ENCODE data around the gene EFHD2.
A peak's percentile ranks its signal among the peaks of the same experiment; 100 is the strongest.
"Not testable (repeated sequence)": the region's sequence is repeated elsewhere in the genome, so short reads cannot be mapped to it uniquely, and the experiment has no call there.

The EFHD2 gene

GRCh38 chr1:15430787-15431570, 21.3 kb downstream of the EFHD2 start:
- peak; percentile 86 for DNase-seq (ENCODE audit: low spot score)

DNA sequence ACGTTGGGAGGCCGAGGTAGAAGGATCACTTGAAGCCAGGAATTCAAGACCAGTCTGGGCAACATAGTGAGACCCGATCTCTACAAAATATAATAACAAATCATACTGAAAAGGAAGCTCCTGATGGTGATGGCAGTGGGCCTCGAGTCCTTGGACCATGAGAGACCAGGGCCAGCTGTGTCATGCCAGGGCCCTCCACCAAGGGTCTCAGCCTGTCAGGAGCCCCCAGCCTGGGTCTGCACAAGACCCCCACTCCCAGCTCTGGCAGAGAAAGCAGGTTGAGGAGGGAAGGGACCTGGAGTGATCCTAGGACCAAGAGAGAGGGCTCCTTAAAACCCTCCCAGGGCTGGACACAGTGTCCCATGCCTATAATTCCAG, 21.9 kb downstream of the EFHD2 start:
- DNase-seq (ENCODE audit: low spot score), result no peak

- DNase-seq (ENCODE audit: low spot score), result no peak
These were observed 22.6 kb downstream of the EFHD2 start for GRCh38 chr1:15432324-15432723.

- DNase-seq (ENCODE audit: low spot score), result no peak
These were observed 23.8 kb downstream of the EFHD2 start for GRCh38 chr1:15433471-15433870.

GRCh38 chr1:15434739-15435138, 25.1 kb downstream of the EFHD2 start:
- not testable (repeated sequence) for DNase-seq (ENCODE audit: low spot score)

DNA sequence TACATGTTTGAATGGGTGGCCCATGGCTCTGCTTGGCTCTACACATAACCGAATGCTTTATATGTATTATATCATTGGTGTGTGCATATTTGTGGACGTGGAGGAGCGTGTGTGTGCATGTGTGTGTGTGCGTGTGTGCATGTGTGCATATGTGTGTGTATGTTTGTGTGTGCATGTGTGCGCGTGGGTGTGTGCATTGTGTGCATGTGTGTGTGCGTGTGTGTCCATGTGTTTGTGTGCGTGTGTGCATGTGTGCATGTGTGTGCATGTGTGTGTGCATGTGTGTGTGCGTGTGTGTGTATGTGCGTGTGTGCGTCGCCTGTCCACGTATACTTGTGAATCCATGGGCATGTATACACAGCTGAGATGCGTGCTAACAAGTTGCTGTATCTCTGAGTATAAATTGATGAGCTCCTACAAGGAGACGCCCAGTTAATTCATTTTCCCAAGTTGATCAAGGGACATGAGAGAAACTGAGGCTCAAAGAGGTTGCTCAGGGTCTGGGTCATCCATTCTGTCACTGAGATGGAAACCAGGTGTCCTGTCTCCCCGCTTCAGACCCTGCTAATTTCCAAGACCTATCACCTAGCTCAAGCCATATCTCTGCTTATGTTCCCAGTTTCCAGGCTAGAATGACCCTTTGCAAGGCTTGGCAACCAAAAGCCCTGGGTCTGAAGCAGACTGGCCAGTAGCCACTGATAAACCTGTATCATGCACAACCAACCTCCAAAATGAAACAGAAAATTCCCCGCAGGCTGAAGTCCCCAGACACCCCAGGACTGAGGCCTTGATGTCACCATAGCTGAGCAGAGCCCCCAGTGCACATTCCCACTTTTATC, 25.8 kb downstream of the EFHD2 start:
- DNase-seq (ENCODE audit: low spot score), result no peak

DNA sequence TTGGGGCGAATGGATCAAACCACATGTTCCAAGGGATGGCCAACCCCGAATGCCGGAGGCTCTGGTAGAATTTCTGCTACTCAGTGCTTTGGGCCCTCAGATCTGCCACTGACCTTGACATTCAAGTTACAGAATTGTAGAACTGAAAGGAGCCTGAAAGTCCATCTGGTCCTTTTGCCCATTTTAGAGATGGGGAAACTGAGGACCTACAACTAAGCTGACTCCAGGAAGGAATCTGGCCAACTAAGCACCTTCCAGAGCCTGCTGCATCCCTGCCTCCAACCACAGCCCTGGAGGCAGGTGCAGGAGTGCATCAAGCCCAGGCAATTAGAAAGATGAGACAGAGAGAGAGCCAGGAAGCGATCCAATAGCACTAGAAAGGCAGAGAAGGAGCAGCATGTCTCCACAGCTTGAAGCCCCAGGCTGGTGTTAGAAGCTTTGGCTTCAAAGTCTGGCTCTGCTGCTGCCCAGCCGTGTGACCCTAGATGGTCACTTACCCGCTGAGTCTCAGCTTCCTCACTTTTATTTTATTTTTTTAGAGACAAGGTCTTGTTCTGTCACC, 27.3 kb downstream of the EFHD2 start:
- DNase-seq (ENCODE audit: low spot score), result no peak

- no peak for DNase-seq (ENCODE audit: low spot score)
These were observed 29.6 kb downstream of the EFHD2 start for GRCh38 chr1:15439325-15439724.

- no peak for DNase-seq (ENCODE audit: low spot score)
These were observed 30.7 kb downstream of the EFHD2 start for GRCh38 chr1:15440357-15440756.

- DNase-seq (ENCODE audit: low spot score), result no peak
These were observed 31.6 kb downstream of the EFHD2 start for GRCh38 chr1:15441247-15441646.

GRCh38 chr1:15442119-15442518, 32.4 kb downstream of the EFHD2 start:
- DNase-seq (ENCODE audit: low spot score), result no peak

DNA sequence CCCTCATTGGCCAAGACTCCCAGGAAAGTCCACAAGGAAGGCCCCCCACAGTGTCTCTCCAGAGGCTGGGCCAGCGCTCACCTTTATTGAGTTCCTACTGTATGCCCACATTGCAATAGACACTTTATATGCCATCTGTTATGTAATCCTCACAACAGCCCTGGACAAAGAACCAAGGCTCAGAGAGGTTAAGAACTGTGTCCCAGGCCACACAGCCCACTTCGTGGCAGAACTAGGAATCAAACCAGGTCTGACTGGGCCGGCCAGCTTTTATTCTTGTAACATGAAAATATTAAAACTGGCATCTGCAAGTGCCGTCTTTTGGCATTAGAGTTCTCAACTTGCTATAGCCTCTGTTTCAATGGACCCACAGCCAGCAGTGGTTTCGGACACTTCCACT, 33.1 kb downstream of the EFHD2 start:
- DNase-seq (ENCODE audit: low spot score), result no peak

GRCh38 chr1:15443281-15443680, 33.6 kb downstream of the EFHD2 start:
- no peak for DNase-seq (ENCODE audit: low spot score)

DNA sequence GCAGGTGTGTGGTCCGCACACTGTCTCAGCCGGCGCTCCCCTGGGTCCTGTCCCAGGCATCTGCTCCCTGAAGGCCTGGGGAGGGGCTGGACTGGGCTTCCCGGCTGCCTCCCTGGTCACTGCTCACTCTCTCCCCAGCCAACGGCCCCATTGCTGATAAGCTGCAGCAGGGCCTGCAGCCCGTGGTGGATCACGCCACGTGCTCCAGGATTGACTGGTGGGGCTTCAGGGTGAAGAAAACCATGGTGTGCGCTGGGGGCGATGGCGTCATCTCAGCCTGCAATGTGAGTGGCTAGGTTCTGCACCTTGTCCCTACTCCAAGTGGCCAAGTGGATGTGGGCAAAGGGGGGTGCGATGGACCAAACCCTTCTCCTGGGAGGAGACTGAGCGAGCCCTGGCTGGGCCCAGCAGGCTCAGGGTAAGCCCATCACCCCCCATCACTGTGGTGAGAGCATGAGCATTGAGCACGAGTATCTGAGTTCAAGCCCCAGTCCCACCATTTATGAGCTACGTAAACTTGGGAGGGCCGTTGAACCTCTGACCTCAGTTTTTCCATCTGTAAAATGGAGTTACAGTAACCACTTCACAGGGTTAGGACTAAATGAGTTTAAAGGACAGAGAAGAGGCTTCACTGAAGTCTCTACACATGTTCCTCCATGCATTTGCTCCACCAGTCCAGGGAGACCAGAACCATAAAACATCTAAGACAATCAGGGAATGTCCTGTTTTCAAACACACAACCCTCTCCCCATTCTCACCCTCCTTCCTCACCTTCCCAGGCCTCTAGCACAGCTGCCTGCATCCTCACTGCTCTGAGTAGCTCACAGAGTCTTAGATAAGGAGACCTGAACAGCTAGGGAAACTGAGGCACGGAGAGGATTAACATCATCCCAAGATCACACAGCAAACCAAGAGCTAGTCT, 35.0 kb downstream of the EFHD2 start:
- DNase-seq (ENCODE audit: low spot score), result no peak

DNA sequence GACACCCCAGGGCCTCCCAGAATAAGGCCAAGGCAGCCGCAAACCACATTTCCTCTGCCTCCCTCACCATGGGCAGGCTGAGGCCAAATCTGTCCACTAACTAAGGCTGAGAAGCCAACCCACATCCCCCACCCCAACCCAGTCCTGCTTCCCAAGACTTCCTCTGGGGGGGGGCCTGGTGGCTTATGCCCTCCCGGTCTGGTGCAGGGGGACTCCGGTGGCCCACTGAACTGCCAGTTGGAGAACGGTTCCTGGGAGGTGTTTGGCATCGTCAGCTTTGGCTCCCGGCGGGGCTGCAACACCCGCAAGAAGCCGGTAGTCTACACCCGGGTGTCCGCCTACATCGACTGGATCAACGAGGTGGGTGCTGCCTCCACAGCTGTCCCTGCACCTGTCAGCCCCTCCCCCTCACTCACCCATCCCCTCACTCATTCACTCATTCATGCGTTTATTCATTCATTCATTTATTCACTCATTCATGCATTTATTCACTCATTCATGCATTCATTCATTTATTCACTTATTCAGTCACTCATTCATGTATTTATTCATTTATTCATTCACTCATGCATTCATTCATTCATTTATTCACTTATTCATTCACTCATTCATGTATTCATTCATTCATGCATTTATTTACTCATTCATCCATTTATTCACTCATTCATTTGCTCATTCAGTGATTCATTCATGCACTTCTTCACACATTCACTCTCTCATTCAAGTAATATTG, 35.9 kb downstream of the EFHD2 start:
- DNase-seq (ENCODE audit: low spot score), result no peak

- DNase-seq (ENCODE audit: low spot score), result no peak
These were observed 36.5 kb downstream of the EFHD2 start for GRCh38 chr1:15446212-15446611.

- DNase-seq (ENCODE audit: low spot score), result no peak
These were observed 39.3 kb downstream of the EFHD2 start for GRCh38 chr1:15448877-15449462.

DNA sequence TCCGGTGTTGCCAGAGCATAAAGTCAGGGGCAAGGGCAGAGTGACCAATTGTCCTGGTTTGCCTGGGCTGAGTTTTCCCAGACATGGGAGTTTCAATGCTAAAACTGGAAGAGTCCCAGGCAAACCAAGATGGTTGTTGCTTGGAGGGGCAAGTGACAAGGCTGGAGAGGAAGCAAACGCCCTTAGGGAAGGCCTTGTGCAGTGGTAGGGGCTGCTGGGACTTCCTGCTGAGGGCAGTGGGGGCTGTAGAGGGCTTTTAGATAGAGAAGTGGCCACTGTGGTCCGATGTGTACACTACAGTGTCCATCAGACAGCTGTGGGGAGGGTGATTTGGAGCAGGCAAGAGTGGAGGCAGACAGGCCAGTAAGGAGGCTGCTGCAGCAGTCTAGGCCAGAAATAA, 39.9 kb downstream of the EFHD2 start:
- no peak for DNase-seq (ENCODE audit: low spot score)

DNA sequence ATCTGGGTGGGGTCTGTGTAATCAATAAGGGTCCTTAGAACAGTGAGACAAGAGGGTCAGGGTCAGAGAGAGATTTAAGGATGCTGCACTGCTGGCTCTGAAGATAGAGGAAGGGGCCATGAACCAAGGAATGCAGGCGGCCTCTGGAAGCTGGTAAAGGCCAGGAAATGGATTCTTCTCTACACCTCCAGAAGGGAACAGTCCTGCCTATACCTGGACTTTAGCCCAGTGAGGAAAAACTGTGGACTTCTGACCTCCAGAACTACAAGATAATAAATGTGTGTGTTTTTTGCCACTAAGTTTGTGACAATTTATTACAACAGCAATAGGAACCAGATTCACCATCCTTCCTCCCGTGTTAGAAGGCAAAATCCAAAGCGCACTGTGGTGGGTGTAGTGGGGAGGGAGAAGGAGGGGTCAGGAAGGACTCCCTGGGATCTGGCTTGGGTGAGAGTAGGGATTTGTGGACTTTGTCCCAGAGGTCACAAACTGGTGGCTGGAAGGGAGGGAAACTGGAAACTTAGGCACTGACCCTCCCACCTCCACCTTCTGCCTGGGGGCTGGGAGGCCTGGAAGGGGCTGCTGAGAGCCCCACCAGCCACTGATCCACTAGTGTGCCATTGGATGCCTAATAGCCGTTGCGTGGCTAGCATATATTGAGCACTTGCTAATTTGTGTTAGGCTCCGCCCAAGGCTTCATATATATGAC, 41.5 kb downstream of the EFHD2 start:
- DNase-seq (ENCODE audit: low spot score), result no peak

DNA sequence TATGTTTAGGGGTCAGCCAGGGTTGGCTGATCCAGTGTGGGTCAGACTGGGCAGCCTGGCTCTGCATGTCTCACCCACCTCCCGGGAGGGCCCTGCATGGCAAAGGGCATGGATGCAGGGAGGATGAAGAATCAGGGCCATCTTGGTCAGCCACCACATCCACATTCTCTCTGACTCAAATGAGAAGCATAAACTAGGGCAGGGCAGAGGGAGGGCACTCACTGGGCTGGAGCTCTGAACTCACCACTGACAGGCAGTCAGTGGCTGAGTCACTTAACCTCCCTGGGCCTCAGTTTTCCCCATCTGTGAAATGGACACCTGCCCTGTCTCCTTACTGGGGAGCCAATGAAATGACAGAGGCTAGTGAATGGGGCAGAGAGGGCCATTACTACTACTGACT, 42.5 kb downstream of the EFHD2 start:
- no peak for DNase-seq (ENCODE audit: low spot score)
